Measurements from ENCODE around the gene CCDC71L.

DNA sequence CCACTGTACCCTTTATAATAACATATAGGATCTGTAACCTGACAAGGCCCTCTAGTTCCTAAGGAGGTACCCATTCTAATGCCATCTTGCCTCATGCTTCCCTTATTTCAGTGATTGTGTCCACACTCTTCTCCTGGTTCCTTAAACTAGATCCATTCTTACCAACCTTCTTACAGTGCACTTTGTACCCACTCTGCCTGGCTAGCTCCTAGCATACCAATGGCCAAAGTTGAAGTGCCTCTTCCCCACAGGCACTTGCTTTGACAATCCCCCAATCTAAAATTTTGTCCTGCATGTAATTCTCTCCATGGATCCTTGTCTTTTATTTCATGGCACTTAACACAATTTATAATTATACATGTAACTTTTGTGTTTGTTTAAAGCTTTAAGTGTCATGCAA, 40.9 kb downstream of the CCDC71L start:
- TF ChIP-seq EZH2phosphoT487 (conservative IDR thresholded peaks at IDR 0.05; ENCODE audit: low read length): no peak
- TF ChIP-seq, protein P1, sequence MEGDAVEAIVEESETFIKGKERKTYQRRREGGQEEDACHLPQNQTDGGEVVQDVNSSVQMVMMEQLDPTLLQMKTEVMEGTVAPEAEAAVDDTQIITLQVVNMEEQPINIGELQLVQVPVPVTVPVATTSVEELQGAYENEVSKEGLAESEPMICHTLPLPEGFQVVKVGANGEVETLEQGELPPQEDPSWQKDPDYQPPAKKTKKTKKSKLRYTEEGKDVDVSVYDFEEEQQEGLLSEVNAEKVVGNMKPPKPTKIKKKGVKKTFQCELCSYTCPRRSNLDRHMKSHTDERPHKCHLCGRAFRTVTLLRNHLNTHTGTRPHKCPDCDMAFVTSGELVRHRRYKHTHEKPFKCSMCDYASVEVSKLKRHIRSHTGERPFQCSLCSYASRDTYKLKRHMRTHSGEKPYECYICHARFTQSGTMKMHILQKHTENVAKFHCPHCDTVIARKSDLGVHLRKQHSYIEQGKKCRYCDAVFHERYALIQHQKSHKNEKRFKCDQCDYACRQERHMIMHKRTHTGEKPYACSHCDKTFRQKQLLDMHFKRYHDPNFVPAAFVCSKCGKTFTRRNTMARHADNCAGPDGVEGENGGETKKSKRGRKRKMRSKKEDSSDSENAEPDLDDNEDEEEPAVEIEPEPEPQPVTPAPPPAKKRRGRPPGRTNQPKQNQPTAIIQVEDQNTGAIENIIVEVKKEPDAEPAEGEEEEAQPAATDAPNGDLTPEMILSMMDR (IDR thresholded peaks at IDR 0.05; ENCODE audit: insufficient read depth, low read length, poor library complexity, severe bottlenecking): no peak
